Fibroblast of skin of abdomen (primary cell): ENCODE data around the gene CDCP2. TPM values are rescaled to one million over a fixed set of nuclear protein-coding genes. Genes with fewer than 3 reads are reported as not detected.

Source experiments
- DNase-seq: peaks from one replicate; pipeline ENCODE4 v3.0.0-alpha.2; 2013
- polyA plus RNA-seq, 2 experiments: library from polyadenylated mRNA; unstranded; fragments of 120-200 nt; gene quantifications; one replicate each; pipeline ENCODE4 v1.2.1, GENCODE V29; 2013; ENCODE audit not compliant: insufficient read length in 2 of 2

Gene CDCP2
- not detected for polyA plus RNA-seq (2013, experiment 1 of 2; ENCODE audit: insufficient read length)
- not detected for polyA plus RNA-seq (2013, experiment 2 of 2; ENCODE audit: insufficient read length)

- no peak for DNase-seq
Measured at GRCh38 chr1:54152696-54153095, at the start of gene CDCP2. CDCP2 (minus strand) TSS chr1:54153000; CDS start chr1:54152922, 78 bp downstream.

DNA sequence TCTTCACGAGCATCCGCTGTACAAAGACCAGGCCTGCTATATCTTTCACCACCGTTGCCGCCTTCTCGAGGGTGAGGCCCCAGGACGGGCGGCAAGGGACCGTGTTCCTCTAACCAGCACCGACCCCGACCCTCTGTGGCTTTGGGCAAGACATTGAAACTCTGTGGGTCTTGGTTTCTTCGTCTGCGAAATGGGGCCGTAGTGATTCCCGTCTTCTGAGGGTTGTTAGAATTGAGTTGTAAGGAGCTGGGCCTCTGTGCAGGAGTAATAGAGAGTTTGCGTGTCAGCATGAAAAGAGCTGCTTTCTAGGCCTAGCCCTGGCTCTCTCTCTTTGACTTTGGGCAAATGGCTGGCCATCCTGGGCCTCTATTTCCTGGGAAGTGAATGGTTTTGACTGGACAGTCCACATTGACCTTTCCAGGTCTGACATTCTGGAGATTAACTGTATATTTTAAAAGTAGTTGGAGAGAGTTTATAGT is 47.8 kb upstream of the CDCP2 start:
- DNase-seq = no peak

GRCh38 chr1:54199765-54200518 is 47.1 kb upstream of the CDCP2 start, which contains the start of the genes CYB5RL and MRPL37:
CYB5RL (minus strand) TSS chr1:54200030; CDS start chr1:54195616, 4,414 bp downstream.
MRPL37 (plus strand) TSS chr1:54200167; CDS start chr1:54200244, 77 bp downstream.
- peak; percentile 96 for DNase-seq

DNA sequence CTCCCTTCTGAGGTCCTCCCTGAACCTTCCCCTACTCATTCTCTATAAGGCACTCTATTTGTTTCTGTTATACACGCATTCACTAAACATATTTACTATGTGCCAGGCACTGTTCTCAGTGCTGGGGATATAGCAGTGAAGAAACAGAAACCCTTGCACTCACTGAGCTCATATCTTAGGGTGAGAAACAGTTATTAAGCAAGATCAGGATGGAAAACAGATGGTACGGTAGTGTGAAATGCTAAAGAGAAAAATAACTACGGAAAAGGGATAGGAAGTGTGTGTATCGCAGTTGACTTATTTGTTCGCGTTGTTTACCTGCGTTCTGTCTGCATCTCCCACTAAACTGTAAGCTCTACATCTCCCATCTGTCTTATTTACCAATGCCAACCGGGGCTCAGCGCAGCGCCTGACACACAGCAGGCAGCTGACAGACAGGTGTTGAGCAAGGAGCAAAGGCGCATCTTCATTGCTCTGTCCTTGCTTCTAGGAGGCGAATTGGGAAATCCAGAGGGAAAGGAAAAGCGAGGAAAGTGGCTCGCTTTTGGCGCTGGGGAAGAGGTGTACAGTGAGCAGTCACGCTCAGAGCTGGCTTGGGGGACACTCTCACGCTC is 46.5 kb upstream of the CDCP2 start:
- no peak for DNase-seq

DNA sequence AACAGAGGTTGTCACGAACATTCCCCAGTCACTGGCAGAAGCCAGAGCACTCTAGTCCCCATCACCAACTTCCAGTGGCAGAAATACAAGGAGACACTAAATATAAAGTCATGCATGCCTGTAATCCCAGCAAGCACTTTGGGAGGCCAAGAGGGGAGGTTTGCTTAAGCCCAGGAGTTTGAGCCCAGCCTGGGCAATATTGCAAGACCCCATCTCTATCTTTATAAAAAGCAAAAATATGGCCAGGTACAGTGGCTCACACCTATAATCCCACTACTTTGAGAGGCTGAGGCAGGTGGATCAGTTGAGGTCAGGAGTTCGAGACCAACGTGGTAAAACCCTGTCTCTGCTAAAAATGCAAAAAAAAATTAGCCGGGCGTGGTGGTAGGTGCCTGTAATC is 40.7 kb upstream of the CDCP2 start:
- no peak for DNase-seq

GRCh38 chr1:54191525-54191924 is 38.7 kb upstream of the CDCP2 start:
- DNase-seq = no peak

DNA sequence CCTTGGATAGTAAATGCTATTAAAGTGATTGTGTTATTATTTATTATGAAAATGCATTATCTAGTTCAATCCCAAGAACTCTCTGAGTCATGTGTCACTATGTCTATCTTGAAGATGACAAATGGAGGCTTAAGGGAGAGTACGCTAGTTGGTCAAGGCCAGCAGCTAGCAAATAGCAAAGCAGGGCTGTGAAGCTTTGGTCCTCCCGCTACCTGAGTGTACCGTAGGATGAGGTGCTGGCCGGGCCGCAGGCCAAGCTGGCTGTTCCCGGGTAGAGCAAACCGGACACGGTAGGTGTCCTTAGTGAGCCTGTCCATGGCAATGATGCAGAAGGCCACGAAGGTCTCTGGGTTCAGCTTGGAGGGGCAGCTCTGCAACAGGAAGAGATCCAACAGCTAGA is 37.7 kb upstream of the CDCP2 start:
- no peak for DNase-seq

GRCh38 chr1:54188291-54188690 is 35.5 kb upstream of the CDCP2 start:
- DNase-seq = peak; percentile 8

DNA sequence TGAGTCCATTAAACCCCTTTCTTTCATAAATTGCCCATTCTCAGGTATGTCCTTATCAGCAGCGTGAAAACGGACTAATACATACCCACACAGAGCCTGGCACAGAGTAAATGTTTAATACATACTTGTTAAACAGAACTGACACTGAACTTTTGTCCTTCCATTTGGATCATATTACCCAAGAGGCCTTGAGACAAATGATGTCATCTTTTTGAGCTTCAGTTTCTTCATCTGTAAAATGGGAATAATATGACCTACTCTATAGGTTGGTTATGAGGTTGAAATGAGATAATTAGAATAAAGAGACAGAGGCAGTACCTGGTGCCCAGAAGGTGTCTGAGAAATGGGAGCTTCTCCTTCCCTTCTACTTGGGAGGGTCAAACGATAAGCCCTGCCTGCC is 33.3 kb upstream of the CDCP2 start:
- no peak for DNase-seq

DNA sequence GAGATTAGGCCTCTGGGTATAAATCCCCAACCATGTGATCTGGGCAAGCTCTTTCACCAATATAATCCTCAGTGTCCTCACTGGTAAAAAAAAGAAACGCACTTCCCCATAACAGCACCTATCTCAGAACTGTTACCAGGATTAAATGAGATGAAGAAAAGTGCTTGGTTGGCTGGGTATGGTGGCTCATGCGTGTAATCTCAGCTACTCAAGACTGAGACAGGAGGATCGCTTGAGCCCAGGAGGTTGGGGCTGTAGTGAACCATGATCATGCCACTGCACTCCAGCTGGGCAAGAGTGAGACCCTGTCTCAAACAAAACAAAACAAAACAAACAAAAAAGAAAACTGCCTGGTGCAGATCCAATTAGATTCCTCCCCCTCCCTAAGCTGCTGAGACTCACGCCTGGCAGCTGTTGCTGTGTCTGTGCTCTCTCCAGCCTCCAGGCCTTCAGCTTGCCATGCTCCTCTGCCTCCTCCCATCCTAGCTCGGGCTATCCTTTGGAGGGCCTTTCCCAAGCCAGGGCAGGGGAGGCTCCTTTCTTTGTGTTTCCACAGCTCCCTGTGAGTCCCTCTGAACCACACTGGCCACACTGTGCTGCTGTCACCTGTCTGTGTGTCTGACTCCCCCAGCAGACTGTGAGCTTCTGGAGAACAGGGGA is 28.0 kb upstream of the CDCP2 start:
- no peak for DNase-seq

DNA sequence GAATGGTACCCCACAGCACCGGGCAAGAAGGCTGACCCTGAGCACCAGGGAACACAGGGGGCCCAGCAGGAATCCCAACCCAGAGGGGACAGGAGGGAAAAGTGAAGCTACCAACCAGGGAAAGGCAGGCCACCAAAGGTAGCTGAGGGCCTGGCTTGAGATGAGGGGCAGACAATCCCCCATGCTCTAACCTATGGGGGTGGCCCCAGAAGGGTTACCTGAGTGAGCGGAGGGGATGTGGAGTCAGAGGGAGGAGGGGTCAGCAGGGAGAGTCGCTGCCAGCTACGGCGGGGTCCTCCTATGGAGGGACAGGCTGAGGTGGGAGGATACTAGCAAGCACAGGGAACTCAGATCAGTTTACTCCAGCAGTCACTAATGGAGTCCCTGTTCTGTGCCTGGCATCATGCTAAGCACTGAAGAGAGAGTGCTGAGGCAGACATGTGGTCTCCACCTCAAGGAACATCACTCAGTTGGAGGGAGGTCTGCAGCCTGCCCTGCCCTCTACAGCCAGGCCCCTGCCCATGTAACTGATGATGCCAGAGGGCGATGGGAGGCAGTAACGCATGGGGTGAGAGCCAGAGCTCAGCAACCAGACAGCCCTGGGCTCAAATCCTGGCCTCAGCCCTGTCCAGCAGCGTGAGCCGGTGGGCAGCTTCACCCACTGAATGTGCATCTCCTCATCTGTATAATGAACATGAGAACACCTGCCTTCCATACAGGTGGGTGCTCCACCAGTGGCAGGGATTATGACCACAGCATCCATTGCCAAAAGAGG is 25.7 kb upstream of the CDCP2 start:
- DNase-seq = no peak

DNA sequence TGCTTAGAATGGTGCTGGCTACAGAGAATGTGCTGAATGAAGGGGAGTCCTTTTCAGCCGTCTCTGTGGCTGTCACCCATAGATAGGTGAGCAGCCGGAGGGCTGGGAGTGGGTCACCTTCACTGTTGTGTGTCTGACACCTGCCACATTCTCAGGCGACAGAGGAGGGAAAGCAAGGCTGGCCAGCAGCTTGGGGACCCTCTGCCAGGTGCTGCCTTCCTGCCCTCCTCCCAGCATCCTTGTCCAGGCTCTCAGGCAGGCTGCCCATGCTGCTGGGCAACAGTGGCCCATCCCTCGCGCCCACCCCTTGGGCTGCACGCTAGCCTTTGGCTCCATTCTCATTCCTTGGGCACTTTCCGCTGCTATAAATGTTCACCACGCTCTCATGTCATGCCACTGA is 24.9 kb upstream of the CDCP2 start:
- DNase-seq = no peak

DNA sequence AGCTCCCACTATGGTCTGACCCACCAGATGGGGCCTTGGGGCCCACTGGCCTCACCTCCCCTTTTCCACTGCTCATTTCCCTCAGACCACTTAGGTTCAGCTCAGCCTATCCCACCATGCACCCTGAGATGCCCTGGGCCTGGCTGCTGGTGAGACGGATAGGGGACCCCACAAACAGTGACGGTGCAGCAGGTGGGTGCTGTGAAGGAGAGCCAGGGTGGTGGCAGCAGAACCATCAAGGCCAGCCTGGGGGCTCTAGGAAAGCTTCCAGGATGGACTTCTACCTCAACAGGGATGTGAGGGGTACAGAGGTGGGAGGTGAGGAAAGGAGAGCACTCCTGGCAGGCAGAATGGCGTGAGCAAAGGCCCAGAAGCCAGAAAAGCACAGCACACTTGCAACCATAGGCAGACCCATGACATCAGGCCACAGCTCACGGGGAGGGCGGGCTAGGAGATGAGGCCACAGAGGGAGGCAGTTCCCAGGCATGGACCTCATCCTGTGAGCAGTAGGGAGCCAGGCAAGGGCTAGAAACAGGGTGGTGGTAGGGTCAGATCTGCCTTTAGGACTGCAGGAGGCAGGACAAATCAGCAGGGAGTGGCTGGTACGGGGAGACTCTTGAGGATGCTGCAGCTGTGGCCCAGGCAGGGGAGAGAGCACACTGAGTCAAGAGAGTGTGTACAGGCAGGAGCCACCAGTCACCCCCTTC is 24.0 kb upstream of the CDCP2 start:
- DNase-seq = no peak

DNA sequence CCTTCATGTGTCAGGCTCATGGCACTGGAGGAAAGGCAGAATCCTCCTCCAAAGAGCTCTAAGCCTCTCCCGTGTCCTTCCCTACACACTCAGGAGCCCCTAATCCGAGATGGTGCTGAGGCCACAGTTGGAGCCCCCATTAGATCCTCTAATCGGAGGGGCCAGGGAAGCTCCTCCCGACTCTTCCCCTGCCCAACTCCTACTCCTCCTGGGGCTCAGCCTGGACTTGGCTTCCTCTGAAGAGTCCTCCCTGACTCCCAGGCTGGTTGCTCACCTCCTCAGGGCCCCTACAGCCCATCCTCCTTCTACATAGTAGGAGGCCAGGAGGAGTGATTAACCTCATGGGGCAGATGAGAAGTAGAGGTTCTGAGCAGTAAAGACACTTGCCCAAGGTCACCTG is 21.3 kb upstream of the CDCP2 start:
- DNase-seq = no peak

DNA sequence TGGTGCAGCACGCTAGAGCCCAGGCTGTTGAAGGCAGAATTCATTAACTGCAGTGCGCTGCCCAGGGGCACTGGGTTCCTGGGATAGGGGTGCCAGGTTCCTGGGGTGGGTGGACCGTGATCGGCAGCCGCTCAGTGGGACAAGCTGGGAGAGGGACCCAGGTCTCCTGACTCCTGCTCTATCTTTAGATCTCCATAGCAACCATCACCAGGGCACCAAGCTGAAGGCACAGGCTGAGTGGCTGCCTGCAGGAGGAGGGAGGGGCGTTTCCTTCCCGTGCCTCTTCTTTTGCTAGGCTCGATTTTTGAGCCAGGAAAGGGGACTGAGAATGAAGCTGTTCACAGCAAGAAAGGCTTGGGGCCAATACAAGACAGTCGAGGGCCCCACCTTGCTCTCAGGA is 20.9 kb upstream of the CDCP2 start:
- DNase-seq = no peak

DNA sequence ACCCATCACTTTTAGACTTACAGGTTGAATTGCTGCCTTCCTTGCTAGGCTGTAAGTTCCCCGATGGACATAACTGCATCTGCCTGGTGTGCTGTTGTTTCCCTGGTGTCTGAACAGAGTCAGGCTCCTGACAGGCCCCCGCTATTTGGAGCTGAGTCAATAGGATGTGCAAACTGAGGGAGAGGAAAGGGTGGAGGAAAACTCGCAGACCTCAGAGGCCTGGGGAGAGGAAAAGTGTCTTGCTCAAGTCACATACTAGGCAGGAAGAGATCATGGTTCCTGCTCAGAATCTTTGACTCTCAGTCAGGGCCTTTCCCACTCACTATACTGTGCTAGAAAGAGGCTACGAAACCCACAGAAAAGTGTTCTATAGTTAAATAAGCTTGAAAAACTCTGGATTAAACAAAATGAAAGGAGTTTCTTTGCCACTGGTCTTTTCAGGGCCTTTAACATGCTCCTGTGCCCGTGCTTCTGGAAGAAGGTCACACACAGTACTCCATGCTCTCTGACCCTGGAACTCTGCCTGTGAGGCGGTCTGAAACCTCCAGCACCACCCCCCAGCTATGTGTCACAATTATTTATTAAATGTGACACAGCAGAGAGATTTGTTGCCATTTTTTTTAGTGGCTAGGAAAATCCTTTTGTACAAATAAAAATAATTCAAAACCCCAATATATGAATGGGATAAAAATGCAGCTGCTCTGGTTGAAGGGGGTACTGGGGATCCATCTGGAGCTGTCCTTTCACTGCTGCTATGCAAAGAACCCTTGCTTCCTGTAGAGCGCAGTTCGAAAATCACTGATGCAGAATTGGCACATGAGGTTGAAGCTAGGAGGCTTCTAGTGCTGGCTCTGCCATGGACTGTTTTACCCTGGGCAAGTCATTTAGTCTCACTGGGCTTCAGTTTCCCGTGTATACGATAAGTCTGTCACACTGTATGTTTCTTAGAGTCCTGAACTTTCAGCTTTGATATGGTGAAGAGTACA is 20.1 kb upstream of the CDCP2 start:
- peak; percentile 47 for DNase-seq

- no peak for DNase-seq
Measured at GRCh38 chr1:54171606-54172005, 18.8 kb upstream of the CDCP2 start.

DNA sequence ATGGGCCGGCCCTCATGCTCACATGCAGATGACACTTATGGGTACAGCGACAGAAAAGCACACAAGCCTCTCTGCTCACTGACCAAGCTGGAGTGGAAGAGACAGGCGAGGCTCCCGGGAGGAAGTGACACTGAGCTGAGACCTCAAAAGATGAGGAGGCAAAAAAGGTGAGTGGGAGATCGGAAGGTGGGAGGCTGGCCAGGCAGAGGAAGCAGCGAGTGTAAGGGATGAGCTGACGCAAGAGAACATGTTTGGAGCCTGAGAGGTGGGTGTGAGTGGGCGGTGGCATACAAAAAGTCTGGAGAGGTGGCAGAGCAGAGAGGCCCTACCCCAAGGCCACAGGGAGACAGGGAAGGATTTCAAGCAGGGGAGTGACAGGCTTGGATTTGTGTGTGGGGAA is 18.2 kb upstream of the CDCP2 start:
- DNase-seq = no peak

DNA sequence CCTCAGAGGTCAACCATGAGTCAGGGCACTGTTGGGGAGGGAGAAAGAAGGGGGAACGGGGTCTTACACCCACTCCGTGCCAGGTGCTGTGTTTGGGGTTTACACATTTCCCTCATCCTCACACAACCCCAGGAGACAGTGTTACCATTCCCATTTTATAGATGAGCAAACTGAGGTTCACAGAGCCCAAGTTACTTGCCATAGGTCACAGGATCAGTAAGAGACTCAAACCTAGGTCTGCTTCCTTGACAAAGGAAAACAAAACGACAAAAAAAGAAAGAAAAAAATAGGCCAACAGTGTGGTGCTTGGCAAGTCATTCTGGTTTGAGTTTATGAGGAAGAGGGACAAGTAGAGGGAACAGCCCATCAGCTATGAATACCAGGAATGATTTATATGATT is 16.3 kb upstream of the CDCP2 start:
- no peak for DNase-seq

GRCh38 chr1:54168206-54168965 is 15.6 kb upstream of the CDCP2 start:
- DNase-seq = no peak
